GM21367 (cell line): ENCODE data around the gene ANO1.

Source experiments
- ATAC-seq: cut with Tn5 transposase; IDR thresholded peaks from one replicate; pipeline ENCODE4 v1.9.1; 2021; ENCODE audit not compliant: unreplicated experiment

Gene ANO1

DNA sequence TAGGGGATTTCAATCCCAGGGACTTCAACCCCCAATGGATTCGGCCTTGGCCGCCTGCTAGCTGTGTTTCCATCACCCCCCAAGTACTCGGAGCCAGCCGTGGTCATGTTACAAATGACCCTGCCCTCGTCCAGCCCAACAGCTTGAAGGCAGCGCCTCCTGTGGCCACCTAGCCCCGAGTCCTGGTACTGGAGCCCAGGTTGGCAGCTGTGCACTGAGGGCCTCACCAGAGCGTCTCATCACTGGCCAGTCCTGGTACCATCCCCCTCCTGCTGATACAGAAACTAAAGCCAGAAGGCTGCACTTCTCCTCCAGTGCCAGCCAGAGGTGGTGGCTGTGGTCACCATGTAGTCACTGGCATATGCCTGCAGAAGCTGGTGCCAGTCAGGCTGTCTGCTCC is 80.1 kb downstream of the ANO1 start:
- no peak for ATAC-seq

DNA sequence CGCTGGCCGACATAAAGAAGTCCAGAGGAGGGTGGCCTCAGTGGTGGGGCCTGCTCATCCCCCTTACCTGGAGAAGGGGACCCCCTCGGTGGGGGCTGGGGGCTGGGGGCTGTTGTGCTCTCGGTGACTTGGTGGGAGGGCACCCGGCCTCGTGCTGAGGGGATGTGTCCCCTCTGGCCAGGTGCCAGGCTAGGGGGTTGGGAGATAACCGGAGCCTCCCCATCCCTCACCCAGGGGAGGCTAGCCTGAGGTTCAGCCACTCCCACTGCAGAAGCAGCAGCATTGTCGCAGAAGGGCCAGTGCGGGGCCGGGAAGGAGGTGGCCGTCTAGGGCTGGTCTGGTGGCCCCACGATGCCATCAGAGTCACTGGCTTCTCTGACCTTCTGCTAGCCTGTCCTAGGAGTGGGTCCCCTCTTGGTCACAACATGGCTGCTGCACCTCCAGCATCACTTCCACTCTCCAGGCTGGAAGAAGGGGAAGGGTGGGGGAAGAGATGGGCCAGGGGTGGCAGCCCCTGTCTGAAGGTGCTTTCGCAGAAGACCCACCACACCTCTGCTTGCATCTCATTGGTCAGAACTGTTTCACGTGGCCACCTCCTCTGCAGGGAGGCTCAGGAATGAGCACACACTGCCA is 80.8 kb downstream of the ANO1 start:
- no peak for ATAC-seq

DNA sequence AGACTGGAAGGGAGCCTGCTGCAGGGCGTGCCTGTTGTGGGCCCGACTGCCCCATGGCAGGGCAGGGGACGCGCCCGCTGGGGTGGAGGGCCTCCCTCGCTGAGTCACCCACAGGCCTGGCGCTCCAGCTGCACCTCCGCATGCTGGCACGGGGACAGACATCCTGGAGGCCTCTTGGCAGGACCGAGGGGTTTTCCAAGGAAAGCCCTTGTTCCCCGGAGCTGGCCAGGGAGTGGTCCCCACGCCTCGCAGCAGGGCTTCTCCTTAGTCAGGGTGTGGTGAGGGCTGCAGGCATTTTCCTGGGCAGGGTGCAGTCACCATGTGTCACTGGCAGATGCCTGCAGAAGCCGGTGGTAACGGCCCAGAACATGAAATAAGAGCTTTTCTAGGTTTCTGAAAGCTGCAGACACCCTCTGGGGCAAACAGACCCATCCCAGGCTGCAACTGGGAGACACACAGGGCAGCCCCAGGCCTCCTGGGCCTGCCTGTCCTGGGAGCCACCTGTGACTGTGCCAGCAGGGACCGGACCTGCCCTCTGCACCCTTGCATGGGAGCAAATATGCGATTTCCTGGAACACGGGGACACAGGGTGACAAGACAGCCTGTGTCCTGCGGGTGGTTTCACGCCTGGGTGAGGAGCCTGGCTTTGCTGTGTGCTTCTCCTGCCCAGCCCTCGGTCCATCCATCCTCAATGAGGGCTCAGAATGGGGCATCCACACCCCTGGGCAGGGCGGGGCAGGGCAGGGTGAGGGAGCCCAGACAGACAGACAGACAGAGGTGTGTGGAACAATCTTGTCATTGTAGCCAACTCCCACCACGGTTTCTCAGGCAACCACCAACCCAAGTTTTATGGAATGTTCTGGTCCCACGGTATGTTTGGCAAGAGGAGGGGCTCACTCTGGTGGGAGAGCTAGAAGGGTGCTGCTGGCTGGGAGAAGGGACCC is 81.8 kb downstream of the ANO1 start:
- no peak for ATAC-seq

DNA sequence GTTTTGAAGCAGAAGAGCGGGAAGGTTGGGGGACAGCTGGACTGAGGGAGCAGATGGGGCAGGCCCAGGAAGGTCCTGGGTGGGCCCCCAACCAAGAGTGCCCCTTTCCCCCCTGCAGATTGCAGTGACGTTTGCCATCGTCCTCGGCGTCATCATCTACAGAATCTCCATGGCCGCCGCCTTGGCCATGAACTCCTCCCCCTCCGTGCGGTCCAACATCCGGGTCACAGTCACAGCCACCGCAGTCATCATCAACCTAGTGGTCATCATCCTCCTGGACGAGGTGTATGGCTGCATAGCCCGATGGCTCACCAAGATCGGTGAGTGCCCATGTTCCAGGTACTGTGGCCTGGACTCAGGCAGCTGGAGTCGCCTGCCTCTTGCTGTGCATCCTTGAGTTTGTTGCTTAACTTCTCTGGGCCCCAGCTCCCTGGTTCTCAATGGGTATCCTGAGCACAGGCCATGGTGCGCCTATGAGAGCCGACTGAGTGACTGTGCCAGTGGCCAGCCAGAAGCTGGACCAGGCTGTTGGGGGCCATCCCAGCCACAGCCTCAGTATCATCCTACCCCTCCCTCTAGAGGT is 83.0 kb downstream of the ANO1 start:
- ATAC-seq: no peak

DNA sequence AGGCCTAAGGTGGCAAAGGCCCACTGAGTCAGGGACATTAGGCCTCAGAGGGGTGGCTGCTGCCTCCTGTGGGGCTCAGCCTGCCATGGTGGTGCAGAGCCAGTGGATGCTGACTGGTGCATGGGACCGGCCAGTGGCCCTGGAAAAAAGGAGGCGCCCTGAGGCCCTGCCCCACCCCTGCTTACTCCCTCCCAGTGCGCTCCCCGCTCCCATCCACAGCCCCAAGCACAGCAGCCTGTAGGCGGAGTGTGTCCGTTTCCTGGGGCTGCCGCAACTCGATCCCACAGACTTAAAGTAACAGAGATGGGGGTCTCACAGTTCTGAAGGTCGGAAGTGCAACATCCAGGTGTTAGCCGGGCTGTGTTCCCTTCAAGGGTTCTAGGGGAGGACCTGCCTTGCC is 86.6 kb downstream of the ANO1 start:
- ATAC-seq: no peak

DNA sequence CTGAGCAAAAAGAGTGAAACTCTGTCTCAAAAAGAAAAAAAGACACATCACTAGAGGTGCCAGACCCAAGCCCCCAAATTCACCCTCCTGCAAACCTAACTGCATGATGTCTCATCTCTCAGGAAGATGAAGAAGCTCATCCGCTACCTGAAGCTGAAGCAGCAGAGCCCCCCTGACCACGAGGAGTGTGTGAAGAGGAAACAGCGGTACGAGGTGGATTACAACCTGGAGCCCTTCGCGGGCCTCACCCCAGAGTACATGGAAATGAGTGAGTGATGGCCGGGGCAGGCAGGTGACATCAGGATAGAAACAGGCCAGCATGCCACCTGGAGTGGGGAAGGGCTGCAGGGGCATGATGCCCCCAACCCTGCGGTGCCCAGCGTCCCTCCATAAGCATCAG is 89.0 kb downstream of the ANO1 start:
- ATAC-seq: no peak

DNA sequence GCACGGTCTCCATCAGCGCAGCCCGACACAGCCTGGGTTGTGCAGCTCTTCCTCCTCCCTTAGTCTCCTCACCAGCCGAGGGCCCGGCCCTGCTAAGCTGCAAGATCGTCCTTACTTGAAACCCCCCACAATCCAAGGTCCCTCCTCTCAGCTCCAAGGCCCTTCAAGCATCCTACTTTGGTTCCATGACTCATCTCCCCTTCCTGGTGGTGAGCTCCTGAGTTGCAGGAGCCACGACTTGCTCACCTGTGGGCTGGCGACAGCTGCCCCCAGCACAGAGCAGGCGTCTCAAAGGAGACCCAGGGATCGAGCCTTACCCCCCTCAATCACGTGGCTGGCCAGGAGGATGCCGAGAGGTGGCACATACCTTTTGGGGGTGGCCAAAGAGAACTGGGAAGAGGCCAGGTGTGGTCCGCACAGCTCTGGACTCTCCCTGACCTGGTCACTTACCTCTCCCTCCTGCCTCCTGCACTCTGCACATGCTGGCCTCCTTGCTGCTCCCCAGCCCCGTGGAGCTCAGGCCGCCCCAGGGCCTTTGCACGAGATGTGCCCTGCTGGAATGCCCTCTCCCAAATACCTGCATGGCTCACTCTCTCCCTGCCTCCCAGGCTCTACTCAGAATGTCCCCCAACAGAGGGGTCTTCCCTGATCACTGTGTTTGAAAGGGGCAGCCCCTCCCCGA is 89.7 kb downstream of the ANO1 start:
- ATAC-seq: no peak

DNA sequence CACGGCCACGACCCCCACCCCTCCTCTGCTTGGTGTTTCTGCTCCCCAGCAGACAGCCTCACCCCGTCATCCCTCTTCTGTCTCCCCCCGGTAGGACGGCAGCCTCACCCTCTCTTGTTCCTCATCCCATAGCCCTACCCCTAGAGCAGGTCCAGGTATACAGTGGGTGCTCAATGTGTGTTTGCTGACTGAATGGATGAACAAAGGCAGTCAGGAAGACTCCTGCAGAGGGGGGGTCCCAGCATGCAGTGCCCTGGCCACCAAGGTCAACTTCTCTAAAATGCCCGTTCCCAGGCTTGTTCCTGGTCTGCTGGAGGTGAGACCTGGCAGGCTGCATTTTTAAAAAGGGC is 90.3 kb downstream of the ANO1 start:
- no peak for ATAC-seq

DNA sequence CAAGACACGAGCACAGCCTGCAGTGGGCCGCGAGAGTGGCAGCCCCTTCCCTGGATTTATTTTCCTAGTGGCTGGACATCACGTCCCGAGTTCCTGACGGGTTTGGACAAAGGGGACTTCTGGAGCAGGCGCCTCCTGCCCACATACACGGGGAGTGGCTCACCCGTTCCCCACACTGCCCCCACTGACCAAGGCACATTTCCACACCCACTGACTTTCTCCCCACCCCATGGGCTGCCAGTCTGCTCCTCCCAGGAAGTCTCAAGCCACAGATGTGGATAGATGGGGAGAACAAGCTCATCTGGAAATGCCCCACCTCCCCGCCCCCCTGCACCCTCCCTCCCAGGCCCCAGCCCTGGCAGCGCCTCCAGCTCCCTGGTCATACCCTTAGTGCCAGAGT is 91.0 kb downstream of the ANO1 start:
- no peak for ATAC-seq

DNA sequence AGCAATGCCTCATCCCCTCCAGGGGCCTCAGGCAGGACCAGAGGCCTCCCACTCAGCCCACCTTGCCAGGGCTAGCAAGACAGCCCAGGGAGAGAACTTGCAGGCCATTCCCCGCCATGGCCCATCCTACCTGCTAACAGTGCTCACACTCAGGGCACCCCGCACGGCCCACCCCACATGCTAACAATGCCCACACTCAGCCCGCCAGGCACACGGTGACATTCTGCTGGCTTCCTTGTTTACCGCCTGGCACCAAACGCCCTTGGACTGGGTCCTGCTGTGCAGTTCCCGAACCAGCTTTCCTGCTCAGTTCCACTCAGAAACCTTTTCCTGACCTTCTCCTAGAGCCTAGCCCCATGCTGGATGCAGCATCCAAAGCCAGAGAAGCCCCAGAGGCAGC is 91.5 kb downstream of the ANO1 start:
- ATAC-seq: no peak

DNA sequence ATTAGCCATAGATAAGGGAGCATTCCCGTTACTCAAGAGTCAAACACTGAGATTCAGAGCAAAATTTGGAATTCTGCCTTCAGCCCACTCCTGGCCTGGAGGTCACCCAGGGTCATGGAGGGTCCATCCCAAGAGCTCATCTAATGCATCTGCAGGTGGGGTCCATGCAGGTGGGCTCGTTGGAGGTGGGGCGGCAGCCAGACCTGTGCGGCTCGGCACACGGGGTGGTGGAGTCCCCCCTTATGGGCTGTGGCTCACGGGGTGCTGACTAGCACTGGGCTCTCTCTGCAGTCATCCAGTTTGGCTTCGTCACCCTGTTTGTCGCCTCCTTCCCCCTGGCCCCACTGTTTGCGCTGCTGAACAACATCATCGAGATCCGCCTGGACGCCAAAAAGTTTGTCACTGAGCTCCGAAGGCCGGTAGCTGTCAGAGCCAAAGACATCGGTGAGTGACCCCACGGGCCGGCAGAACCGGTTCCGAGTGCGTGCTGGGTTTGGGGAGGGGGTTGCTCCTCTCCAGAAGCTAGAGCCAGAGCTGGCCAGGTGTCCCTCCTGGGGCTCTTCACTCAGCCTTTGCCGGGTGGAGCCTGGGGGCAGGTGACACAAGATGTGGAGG is 92.6 kb downstream of the ANO1 start:
- ATAC-seq: no peak

DNA sequence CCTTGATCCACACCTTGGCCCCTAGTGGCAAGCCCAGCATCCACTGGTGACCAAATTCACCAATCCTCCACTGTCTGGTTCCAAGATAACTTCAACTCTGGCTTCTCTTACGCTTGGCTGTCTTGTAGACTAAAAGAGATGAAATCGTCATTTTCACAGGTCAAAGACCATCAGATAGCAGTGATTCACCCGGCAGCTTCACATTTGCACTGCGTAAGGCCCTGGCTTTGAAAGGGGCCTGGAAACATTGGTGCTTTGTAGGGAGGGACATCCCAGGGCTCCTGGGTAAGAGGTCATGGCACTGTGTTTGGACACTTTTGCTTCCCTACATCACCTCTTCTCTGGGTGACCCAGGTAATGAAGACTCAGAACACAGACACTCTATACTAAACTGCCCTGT is 94.9 kb downstream of the ANO1 start:
- ATAC-seq: no peak

DNA sequence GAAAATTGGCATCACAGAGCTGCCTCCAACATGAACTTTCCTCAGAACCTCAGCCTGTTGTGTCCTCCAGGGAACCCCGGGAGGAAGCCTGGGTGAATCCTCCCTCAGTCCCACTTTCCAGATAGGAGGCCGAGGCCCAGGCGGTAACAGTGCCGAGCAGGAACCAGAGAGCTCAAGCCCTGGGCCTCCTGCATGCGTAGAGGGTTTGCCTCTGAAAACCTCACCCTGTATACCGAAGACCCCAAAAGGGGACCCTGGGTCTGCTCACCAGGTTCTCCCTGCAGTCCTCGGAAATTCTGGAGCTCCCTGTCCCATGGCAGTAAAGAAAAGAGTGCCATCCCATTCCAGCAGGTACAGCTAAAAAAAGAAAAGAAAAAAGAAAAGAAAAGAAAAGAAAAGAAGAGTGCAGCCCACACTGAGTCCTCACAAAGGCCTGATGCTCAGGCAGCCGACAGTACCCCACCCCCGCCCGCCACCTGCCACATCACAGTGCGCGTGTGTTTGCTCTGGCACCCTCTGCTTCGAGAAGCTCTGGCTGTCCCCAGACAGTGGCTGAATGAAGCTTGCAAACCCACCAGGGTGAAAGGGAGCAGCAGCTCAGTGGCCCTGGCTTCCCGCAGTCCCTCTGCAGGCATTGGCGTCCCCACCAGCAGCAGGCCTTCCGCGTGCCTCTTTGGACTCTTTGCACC is 96.6 kb downstream of the ANO1 start:
- ATAC-seq: no peak

DNA sequence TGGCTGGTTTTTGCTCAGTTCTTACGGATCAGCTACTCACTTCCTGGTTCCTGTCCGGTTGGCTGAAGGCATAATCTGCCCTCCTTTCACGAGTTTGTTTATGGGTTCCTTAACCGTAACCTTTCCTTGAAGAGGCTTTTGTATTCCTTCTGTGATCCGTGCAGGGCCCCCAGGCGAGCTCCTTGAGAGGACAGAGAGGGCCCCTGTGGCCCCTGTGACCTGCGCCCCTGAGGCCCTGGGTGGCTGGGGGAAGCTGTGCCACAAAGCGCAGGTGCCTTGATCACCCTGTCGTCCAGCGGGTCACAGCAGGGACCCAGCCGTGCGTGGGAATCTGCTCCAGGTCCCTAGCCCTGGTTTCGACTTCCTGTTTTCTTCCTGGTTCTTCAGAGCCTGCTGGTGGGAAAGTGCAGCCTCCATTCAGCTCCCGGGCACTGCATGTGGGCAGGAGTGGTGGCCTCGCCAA is 97.2 kb downstream of the ANO1 start:
- no peak for ATAC-seq

DNA sequence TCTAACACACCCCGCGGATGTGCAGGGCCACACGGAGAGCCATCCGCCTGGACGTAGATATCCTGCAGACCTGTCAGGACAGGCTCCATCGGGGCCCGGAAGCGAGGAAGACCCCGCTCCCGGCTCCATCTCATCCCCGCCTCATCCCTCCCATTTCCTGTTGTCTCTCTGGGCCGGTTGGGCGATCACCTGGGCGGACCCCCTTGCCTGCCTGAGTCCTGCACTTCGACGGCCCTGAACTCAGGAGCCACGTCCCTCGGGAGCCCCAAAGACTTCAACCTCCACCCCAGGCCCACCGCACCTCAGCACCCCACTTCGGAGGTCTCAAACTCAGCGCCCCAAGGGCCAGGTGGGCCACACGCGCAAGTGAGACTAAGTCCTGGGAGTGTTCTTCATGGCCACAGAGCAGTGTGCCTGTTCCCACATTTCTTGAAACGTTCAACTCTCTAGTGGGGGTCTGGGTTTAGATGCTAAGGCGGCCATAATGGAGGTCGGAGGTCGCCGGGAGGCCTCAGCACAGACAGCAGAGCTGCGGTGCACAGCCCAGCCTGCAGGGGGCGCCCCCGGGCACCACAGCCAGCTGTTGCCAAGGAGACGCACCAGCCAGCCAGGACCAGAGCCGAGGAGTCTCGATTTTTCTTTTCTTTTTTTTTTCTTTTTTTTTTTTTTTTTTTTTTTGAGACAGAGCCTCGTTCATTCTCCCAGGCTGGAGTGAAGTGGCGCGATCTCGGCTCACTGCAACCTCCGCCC is 99.0 kb downstream of the ANO1 start:
- ATAC-seq: no peak

DNA sequence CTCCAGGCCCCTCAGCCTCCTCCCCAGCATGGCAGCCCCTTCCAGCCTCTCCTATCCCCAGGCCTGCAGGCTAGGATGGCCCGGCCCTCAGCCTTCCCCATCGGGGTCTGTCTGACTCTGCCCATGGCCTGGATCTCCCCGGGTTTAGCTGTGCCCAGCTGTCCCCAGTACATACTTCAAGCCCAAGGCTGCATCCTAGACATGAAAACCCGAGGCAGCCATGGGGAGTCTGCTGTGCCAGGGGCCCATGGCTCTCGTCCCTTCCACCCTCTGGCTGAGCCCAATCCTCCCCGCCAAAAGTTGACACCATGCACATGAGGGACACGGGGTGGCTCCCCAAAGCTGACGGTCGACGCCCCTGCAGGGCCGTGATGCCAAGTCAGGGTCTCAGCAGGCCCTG is 102.8 kb downstream of the ANO1 start:
- ATAC-seq: no peak

DNA sequence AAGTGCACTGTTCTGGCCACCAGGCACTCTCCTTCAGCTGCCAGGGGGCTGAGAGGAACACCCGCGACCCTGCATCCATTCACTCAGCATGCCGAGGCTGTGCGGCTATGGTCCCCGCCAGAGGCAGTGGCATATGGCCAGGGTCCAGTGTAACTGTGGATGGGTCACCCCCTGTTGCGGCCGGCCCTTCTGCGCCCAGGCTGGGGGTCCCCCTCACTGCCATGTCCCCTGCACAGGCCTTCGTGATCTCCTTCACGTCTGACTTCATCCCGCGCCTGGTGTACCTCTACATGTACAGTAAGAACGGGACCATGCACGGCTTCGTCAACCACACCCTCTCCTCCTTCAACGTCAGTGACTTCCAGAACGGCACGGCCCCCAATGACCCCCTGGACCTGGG is 104.1 kb downstream of the ANO1 start:
- ATAC-seq: no peak

DNA sequence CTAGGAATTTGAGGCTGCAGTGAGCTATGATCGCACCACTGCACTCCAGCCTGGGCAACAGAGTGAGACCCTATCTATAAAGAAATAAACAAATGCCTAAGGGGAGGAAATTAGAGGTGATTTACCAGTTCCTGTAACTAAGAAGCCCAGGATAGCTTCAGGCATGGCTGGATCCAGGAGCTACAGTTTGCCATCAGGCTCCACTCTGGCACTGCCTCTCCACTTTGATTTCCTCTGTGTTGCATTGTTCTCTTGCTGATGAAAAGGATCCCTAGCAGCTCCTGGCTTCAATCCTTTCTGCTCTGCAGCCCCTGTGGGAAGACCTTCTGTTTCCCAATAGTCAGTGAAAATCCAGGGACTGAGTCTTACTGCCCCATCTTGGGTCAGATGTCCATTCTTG is 104.9 kb downstream of the ANO1 start:
- ATAC-seq: no peak

DNA sequence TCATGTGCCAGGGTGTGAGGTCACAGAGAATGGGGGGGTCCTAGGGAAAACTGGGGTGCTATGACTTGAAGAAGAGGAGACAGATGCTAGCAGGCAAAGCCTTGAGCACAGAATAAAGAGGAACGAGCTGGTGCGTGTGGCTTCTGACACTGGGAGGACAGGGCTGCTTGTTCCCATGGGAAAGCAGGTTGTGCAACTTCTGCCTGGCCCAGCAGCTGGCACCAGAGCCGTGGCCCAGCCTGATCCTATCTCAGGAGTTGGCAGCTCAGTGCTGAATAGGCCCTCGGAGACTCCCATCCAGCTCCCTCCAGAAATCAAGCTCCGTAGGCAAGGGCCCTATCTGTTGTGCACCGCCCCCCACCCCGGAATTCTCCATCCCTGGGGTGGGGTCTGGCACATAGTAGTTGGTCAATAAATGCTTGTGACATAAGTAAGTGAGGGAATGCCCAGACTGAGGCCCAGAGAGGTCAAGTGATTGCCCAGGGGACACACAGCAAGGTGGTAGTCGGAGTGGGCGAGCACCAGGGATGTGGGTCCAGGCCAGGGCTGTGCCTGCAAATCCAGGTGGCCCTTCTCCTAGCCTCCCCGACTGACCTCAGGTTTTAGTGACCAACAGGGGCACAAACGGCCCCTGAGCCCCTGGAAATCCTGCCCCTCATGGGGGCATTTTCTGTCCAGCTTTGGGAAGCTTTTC is 105.5 kb downstream of the ANO1 start:
- no peak for ATAC-seq
